HG02943 (cell line): ENCODE measurements around the gene AMFR.

ENCODE experiments used
- ATAC-seq: cut with Tn5 transposase; IDR thresholded peaks from one replicate; pipeline ENCODE4 v1.9.1; 2021; ENCODE audit warnings: mild to moderate bottlenecking, low read depth, moderate library complexity; ENCODE audit not compliant: unreplicated experiment

The AMFR gene

GRCh38 chr16:56349711-56350161 lies 75.6 kb downstream of the AMFR start:
- no peak for ATAC-seq

GRCh38 chr16:56349086-56349415 lies 76.3 kb downstream of the AMFR start:
- no peak for ATAC-seq

DNA sequence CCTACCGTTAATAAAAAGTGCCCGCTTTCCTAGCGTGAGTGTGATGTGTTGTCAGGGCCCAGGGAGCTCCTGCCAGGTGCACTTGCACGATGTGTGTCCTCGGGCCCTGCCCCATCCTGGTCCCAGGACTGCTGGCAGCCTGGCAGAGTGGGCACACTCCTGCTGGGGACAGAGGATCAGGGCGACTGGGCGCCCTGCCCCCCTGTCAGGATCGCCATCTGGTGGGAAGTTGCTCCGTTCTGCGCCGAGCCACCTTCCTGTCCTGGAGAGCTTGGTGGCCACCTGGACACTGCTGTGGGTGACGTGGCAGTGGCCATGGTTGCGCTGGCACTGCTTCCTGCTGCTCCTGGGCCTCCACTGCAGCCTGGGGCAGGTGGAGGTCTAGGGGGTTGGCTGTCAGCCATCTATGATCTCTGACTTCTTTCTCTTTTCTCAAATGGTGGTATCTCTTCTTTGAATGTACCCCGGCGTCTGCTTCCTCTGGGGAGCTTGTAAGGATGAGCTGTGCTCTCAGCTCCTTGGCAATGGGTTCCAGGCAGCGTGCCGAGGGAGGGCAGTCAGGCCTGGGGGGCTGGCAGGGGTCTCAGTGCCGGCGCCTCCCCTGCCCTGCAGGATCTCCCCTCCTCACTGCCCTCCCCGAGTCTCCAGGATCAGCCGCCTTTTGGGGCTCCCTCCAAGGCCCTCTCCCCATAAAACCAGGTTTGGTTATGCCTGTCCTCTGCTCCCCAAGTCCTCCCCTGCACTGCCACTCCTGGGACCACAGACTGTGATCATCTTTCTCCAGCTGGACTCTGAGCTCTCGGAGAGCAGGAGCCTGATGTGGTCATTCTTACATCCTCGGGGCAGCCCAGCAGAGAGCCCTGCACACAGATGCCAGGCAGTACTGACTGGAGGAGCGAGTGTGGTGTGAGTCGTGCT lies 76.9 kb downstream of the AMFR start:
- no peak for ATAC-seq

DNA sequence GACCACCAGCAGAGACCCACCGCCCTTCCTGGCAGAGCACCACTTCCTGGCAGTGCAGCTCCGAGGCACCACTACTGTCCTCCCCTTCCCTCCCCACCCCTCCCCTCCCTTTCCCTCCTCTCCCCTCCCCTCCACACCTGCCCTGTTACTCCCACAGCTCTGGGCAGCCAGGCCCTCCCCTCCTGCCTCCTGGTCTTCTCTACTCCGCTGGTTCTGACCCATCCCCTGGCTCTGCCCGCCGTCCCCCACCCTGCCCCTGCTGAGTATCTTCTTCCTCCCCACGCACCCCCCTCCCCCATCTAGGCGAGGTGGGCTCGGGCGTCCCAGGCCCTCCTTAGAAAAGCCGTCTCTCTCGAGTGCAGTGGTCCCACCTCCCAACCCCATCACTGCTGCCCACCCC lies 77.7 kb downstream of the AMFR start:
- no peak for ATAC-seq

GRCh38 chr16:56347166-56347565 lies 78.2 kb downstream of the AMFR start:
- no peak for ATAC-seq

DNA sequence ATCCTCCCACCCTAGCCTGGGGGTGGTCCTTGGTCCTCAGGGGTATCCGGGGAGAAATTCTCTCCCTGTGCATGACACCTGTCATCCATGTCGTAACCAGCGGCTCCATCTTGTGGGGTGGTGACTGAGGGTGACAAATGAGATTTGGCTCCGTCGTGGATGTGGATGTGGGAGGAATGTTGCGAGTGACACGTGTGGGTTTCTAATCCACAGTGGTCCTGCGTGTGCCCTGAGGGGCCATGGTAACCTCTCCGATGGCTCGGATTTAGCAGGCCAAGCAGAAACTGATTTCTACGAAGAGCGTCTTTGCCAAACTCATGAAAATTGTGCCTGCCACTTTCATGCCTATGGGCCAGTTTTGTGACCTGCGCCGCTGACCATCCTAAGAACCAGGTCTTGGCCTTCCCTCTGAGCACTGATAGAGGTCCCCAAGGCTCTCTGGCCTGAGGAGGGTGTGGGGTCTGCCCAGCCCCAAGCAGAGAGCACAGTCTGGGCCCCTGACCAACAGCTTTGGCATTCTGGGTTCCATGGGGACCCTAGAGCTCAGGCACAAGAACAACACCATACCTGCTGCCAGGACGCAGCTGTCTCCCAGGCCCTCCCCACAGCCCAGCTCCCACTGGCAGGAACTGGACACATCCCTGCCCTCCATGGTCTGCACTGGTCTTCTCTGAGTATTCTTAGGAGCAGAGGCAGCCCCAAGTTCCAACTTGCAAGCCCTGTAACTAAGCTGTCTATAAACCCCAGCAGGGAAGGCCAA lies 79.0 kb downstream of the AMFR start:
- no peak for ATAC-seq

- ATAC-seq: no peak
These were observed 79.8 kb downstream of the AMFR start for GRCh38 chr16:56345406-56346050.

GRCh38 chr16:56344518-56345405 lies 80.6 kb downstream of the AMFR start:
- ATAC-seq: no peak

DNA sequence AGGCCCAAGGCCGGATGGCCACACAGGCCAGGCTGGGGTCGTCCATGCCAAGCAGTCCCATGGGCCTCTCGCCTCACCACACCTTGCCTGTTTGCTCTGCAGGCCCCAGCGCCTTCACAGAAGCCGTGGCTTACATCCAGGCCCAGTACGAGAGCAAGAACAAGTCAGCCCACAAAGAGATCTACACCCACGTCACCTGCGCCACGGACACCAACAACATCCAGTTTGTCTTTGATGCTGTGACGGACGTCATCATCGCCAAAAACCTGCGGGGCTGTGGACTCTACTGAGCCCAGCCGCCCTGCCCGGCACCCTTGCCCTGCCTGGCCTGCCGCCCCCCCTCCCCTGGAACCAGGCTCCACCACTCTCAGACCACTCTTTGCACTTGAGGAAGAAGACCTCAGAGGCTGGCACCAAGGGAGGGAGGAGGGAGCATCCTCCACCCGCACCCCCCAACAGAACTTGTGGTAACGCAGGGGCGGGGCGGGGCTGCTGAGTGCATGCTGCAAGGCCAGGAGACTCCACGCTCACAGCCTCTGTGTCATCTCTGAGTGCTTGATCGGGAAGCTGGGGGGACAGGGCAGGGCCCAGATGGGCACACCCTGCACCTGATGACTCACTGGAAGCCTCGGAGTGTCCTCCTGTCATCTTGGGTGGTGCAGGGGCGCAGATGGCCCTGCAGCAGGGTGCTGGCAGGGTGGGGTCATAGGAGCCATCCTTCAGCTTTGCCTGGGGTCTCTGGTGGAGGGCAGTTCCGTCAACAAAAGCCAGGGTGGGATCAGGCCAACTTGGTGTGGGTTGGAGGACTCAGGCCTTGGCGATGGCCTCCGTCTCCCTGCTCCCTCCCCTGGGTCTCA lies 81.5 kb downstream of the AMFR start:
- no peak for ATAC-seq

- ATAC-seq: no peak
These were observed 83.5 kb downstream of the AMFR start for GRCh38 chr16:56341656-56342399.

DNA sequence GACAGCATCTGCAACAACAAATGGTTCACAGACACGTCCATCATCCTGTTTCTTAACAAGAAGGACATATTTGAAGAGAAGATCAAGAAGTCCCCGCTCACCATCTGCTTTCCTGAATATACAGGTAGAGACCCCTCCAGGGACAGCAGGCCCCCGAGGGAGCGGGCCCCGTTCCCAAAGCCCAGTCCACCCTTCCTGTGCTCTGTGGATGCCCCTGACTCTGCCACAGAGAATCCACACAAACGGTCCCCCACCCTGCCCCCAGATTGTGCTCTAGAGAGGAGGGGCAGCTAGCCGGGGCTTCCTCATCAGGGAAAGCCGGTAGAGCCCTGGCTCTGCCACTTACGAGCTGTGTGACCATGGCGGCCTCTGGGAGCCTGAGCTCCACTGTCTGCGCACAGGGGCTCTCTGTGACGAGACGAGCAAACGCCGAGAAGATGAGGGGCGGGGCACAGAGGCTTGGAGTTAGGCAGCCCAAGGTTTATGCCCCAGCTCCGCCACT lies 84.4 kb downstream of the AMFR start:
- no peak for ATAC-seq

- no peak for ATAC-seq
These were observed 84.9 kb downstream of the AMFR start for GRCh38 chr16:56340416-56340815.

GRCh38 chr16:56339431-56340195 lies 85.7 kb downstream of the AMFR start:
- ATAC-seq: no peak

DNA sequence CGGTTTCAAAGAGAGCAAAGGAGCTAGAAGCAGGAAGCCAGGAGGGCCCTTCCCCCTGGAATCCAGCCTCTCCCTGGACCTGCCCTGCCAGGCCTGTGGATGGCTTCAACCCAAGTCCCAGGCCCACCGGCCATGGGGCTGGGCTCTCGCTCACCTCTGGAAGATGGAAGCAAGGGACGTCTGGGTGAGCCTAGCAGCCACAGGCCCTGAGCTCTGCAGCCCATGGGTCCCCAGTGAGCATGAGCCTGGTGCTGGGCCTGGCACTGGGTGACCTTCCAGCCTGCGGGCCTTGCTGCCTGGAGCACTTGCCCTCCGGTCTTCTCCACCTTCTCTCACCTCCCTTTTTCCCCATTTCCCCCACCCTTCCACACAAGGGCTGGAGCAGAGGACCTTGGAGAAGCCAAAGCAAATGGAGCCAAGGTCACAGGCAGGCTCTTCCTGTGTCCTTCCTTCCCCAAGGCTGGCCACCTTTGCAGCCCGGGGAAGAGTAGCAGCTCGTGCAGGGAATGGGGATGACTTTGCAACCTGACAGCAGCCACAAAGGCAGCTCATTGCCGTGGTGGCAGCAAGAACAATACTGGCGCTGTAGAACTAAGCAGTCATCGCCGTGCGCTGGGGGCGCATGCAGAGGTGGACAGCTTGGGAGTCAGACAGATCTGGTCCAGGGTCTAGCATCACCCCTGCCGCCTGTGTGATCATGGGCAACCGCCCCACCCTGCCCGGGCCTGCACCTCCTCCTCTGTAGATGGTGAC lies 86.6 kb downstream of the AMFR start:
- ATAC-seq: no peak

- ATAC-seq: no peak
These were observed 87.5 kb downstream of the AMFR start for GRCh38 chr16:56337858-56338325.

- ATAC-seq: no peak
These were observed 88.1 kb downstream of the AMFR start for GRCh38 chr16:56337131-56337857.
